Osteoblast (primary cell): ENCODE data around the gene CGB3. TPM values are rescaled to one million over a fixed set of nuclear protein-coding genes. Genes with fewer than 3 reads are reported as not detected.
A peak's percentile ranks its signal among the peaks of the same experiment; 100 is the strongest.
"Not testable (repeated sequence)": the region's sequence is repeated elsewhere in the genome, so short reads cannot be mapped to it uniquely, and the experiment has no call there.

Experiments
- DNase-seq: peaks from one replicate; pipeline ENCODE4 v3.0.0; 2011; ENCODE audit warnings: low spot score, mixed read lengths; ENCODE audit not compliant: insufficient read length; ENCODE audit errors: missing footprints
- H2AFZ ChIP-seq: 2 replicates; pipeline ENCODE4 v1.6.0; 2011; ENCODE audit warnings: mild to moderate bottlenecking, low read length
- H3K27ac ChIP-seq: 2 replicates; pipeline ENCODE4 v1.5.1; 2011; ENCODE audit warnings: mild to moderate bottlenecking, low read depth, low read length, moderate library complexity
- H3K27me3 ChIP-seq: 2 replicates; pipeline ENCODE4 v1.6.0; 2012; ENCODE audit warnings: mild to moderate bottlenecking, control low read depth, inconsistent platforms, low read length, moderate library complexity; ENCODE audit not compliant: insufficient read depth
- H3K36me3 ChIP-seq: 2 replicates; pipeline ENCODE4 v1.5.1; 2011; ENCODE audit warnings: mild to moderate bottlenecking, low read length, control low read depth, moderate library complexity; ENCODE audit not compliant: insufficient read depth
- H3K4me1 ChIP-seq: 2 replicates; pipeline ENCODE4 v1.5.1; 2011; ENCODE audit warnings: mild to moderate bottlenecking, low read length, control low read depth, moderate library complexity; ENCODE audit not compliant: insufficient read depth
- H3K4me2 ChIP-seq: 2 replicates; pipeline ENCODE4 v1.6.0; 2011; ENCODE audit warnings: mild to moderate bottlenecking, low read length; ENCODE audit not compliant: insufficient read depth
- H3K4me3 ChIP-seq: fragments of 200-600 bp; sonication (generic); 3 replicates; pipeline ENCODE4 v1.5.1; 2012; ENCODE audit warnings: mild to moderate bottlenecking, low read length, inconsistent platforms; ENCODE audit not compliant: insufficient read depth
- H3K79me2 ChIP-seq: 2 replicates; pipeline ENCODE4 v1.6.0; 2012; ENCODE audit warnings: mild to moderate bottlenecking, low read length, control low read depth, inconsistent platforms; ENCODE audit not compliant: insufficient read depth
- H3K9me3 ChIP-seq: 2 replicates; pipeline ENCODE4 v1.5.1; 2011; ENCODE audit warnings: low read depth, low read length, control low read depth
- H4K20me1 ChIP-seq: 2 replicates; pipeline ENCODE4 v1.6.0; 2012; ENCODE audit warnings: mild to moderate bottlenecking, low read length, control low read depth; ENCODE audit not compliant: insufficient read depth
- CTCF ChIP-seq: IDR thresholded peaks from 2 replicates; pipeline ENCODE4 v1.5.1; 2011; ENCODE audit warnings: mild to moderate bottlenecking, low read depth, low read length, moderate library complexity; ENCODE audit errors: extremely low read depth
- total RNA-seq: library from RNA; depleted of rRNA; stranded (reverse); fragments of >200 nt; gene quantifications from 2 replicates; pipeline ENCODE4 v1.2.3, GENCODE V29; 2012

The CGB3 gene
- total RNA-seq = not detected in 2 replicates

- not testable (repeated sequence) for H3K79me2 ChIP-seq, H4K20me1 ChIP-seq
Observed at GRCh38 chr19:49024233-49024632, at the start of gene CGB3. CGB3 (minus strand) TSS chr19:49024333; CDS start chr19:49023971, 362 bp downstream.

GRCh38 chr19:49071860-49072547 is 47.9 kb upstream of the CGB3 start:
- Histone ChIP-seq H3K36me3 (no peaks in the 10 kb centered on the region), H3K9me3 (no peaks in the 10 kb centered on the region), H3K27me3 (peaks cover 19% of the 10 kb centered on the region), H2AFZ (no peak overlapping the region), H3K4me1 (no peaks in the 10 kb centered on the region), H4K20me1 (no peaks in the 10 kb centered on the region), H3K4me2 (no peak overlapping the region), H3K4me3 (peak overlapping the region; percentile 13), H3K79me2 (no peaks in the 10 kb centered on the region), H3K27ac (no peak overlapping the region)
- DNase-seq = peak; percentile 72
- TF ChIP-seq CTCF = no peak

More at GRCh38 chr19:49024233-49024632, at the start of gene CGB3:
- H3K27ac ChIP-seq, H2AFZ ChIP-seq, H3K4me2 ChIP-seq, DNase-seq, H3K36me3 ChIP-seq, H3K27me3 ChIP-seq, H3K9me3 ChIP-seq, H3K4me3 ChIP-seq, H3K4me1 ChIP-seq: not testable (repeated sequence)

- Histone ChIP-seq H3K27ac (no peak overlapping the region), H2AFZ (no peak overlapping the region), H4K20me1 (no peaks in the 10 kb centered on the region), H3K27me3 (peaks cover 19% of the 10 kb centered on the region), H3K79me2 (no peaks in the 10 kb centered on the region), H3K9me3 (no peaks in the 10 kb centered on the region), H3K4me3 (no peak overlapping the region), H3K36me3 (no peaks in the 10 kb centered on the region), H3K4me1 (no peaks in the 10 kb centered on the region), H3K4me2 (no peak overlapping the region)
- peak; percentile 67 for DNase-seq
- no peak for TF ChIP-seq CTCF
Observed at GRCh38 chr19:49070416-49070815, 46.3 kb upstream of the CGB3 start.

GRCh38 chr19:49069026-49069425 is 44.9 kb upstream of the CGB3 start:
- DNase-seq = no peak
- no peak overlapping the region for H3K4me3 ChIP-seq

More at GRCh38 chr19:49069026-49069425, 44.9 kb upstream of the CGB3 start:
- no peak for TF ChIP-seq CTCF
- H3K79me2 ChIP-seq = no peaks in the 10 kb centered on the region
- peaks cover 21% of the 10 kb centered on the region for H3K27me3 ChIP-seq
- no peaks in the 10 kb centered on the region for H3K9me3 ChIP-seq
- no peak overlapping the region for H2AFZ ChIP-seq
- no peaks in the 10 kb centered on the region for H4K20me1 ChIP-seq
- no peak overlapping the region for H3K4me2 ChIP-seq
- no peaks in the 10 kb centered on the region for H3K36me3 ChIP-seq
- no peaks in the 10 kb centered on the region for H3K4me1 ChIP-seq
- H3K27ac ChIP-seq = no peak overlapping the region
